ENCODE measurements around the gene RANBP2.

RANBP2 gene

GRCh38 chr2:108834620-108835019, 115.3 kb downstream of the RANBP2 start:
- DNase-seq (ENCODE audit: low read depth), result no peak
- H3K4me3 ChIP-seq (ENCODE audit: low read depth, low read length), result no peak overlapping the region
- TF ChIP-seq CTCF (IDR thresholded peaks at IDR 0.05; ENCODE audit: insufficient read depth, low read depth, low read length, missing control alignments), result no peak

GRCh38 chr2:108835040-108835439, 115.8 kb downstream of the RANBP2 start:
- no peak for TF ChIP-seq CTCF (IDR thresholded peaks at IDR 0.05; ENCODE audit: insufficient read depth, low read depth, low read length, missing control alignments)
- peak; percentile 31 for DNase-seq (ENCODE audit: low read depth)
- no peak overlapping the region for H3K4me3 ChIP-seq (ENCODE audit: low read depth, low read length)

Data from GM12865 (cell line).